Body of pancreas (tissue), 4 donors: ENCODE results near the gene MUC20. TPM values are rescaled to one million over a fixed set of nuclear protein-coding genes. Genes with fewer than 3 reads are reported as not detected.
"Not testable (repeated sequence)": the region's sequence is repeated elsewhere in the genome, so short reads cannot be mapped to it uniquely, and the experiment has no call there.

Experiments
- ATAC-seq: fragments of 150-250 bp; one replicate; pipeline ENCODE4 v1.9.1; 2016
- DNase-seq, 4 donors: peaks; one replicate each; pipeline ENCODE4 v3.0.0-alpha.2; 2019
- H3K27ac ChIP-seq, 4 donors: fragments of 200-600 bp; sonication (generic); 1 replicate in 3 of 4; 2 replicates in 1 of 4; pipeline versions ENCODE4 v1.5.1 to v1.6.1; 2016 to 2019; ENCODE audit warnings: mild to moderate bottlenecking in 1 of 4, mixed read lengths in 1 of 4, moderate library complexity in 1 of 4
- H3K27me3 ChIP-seq, 2 donors: fragments of 200-600 bp; sonication (generic); one replicate each; pipeline ENCODE4 v1.6.0; 2016; ENCODE audit warnings: mild to moderate bottlenecking in 1 of 2
- H3K36me3 ChIP-seq, 2 donors: fragments of 200-600 bp; sonication (generic); replicated peaks in 1 of 2; 2 replicates each; pipeline ENCODE4 v1.5.1; 2016; ENCODE audit warnings: low read depth in 2 of 2; ENCODE audit not compliant: insufficient read depth in 1 of 2
- H3K4me1 ChIP-seq: fragments of 200-600 bp; sonication (generic); one replicate; pipeline ENCODE4 v1.6.0; 2016
- H3K4me3 ChIP-seq, 2 donors: fragments of 200-600 bp; sonication (generic); 1 replicate in 1 of 2; 2 replicates in 1 of 2; pipeline ENCODE4 v1.5.1; 2016 to 2019
- H3K9me3 ChIP-seq, 3 donors: fragments of 200-600 bp; sonication (generic); 1 replicate in 2 of 3; 2 replicates in 1 of 3; pipeline ENCODE4 v1.5.1; 2016
- CTCF ChIP-seq, 7 experiments: fragments of 450-650 bp in 4 of 7; fragments of 200-600 bp in 3 of 7; sonication (generic) in 3 of 7; IDR thresholded peaks; one replicate each; pipeline ENCODE4 v1.5.1; 2016 to 2019; ENCODE audit warnings: antibody characterized with exemption in 7 of 7
- POLR2A ChIP-seq, 3 donors: fragments of 450-650 bp; IDR thresholded peaks; one replicate each; pipeline ENCODE4 v1.6.1; 2016; ENCODE audit warnings: antibody characterized with exemption in 3 of 3, mild to moderate bottlenecking in 2 of 3
- WGBS, 2 donors: methylation state at CpG; one replicate each; pipeline ENCODE4 v1.1.5; 2017; 5-methylcytosine and 5-hydroxymethylcytosine counted together
- intact Hi-C: fragments of 100-400 bp; cut with DNase I; formaldehyde crosslinking; loops from one replicate; pipeline ENCODE4 v1.15.1; 2023
- microRNA counts, 2 donors: library from miRNA; unstranded; fragments of <30 nt; microRNA quantifications; one replicate each; lab custom pipeline; 2017
- microRNA-seq, 2 donors: library from miRNA; unstranded; fragments of <30 nt; microRNA quantifications; one replicate each; pipeline ENCODE4, GENCODE V29; 2016; ENCODE audit warnings: borderline number of aligned reads in 2 of 2, borderline replicate concordance in 2 of 2
- small RNA-seq: library from RNA; depleted of rRNA; stranded (forward); fragments of <200 nt; gene quantifications from one replicate; pipeline ENCODE3, GENCODE V24; 2016
- total RNA-seq, 2 donors: library from RNA; depleted of rRNA; stranded (reverse); fragments of >200 nt; gene quantifications; one replicate each; pipeline ENCODE4 v1.1.0, GENCODE V29; 2016

Gene MUC20
- total RNA-seq, 2 donors from 2014 or later, result 11.2 to 21.8 TPM

- DNase-seq, result no peak
- H3K9me3 ChIP-seq, result no peaks in the 10 kb centered on the region
- intact Hi-C loops, result no loop called here
- H3K36me3 ChIP-seq, result no peaks in the 10 kb centered on the region
- H3K4me3 ChIP-seq, result no peak overlapping the region
- no peaks in the 10 kb centered on the region for H3K4me1 ChIP-seq
- H3K27ac ChIP-seq, result no peak overlapping the region
- ATAC-seq, result no peak
- 72 to 74% methylated on average over 11 to 14 of the region's 14 CpGs for WGBS, 2 donors
- H3K27me3 ChIP-seq, result no peaks in the 10 kb centered on the region
- TF ChIP-seq POLR2A (IDR thresholded peaks at IDR 0.05), result no peak
- TF ChIP-seq CTCF (IDR thresholded peaks at IDR 0.05), result no peak
These were observed 51.0 kb downstream of the MUC20 start for GRCh38 chr3:195771646-195772300.

- no peak overlapping the region for H3K4me3 ChIP-seq
- H3K4me1 ChIP-seq, result no peaks in the 10 kb centered on the region
- H3K36me3 ChIP-seq, result no peaks in the 10 kb centered on the region
- ATAC-seq, result no peak
- DNase-seq, result no peak
- TF ChIP-seq CTCF (IDR thresholded peaks at IDR 0.05), result no peak
- TF ChIP-seq POLR2A (IDR thresholded peaks at IDR 0.05), result no peak
- no peak overlapping the region for H3K27ac ChIP-seq
- intact Hi-C loops, result no loop called here
- no peaks in the 10 kb centered on the region for H3K9me3 ChIP-seq
- 86 to 87% methylated on average over 19 to 23 of the region's 23 CpGs for WGBS, 2 donors
- H3K27me3 ChIP-seq, result no peaks in the 10 kb centered on the region
These were observed 53.3 kb downstream of the MUC20 start for GRCh38 chr3:195773956-195774537.

- DNase-seq, result peak in 3 of 4 donors; percentile 51 to 63 (median 53)
- intact Hi-C loops, result no loop called here
- Histone ChIP-seq H3K27me3 (no peaks in the 10 kb centered on the region), H3K27ac (no peak overlapping the region), H3K4me1 (no peaks in the 10 kb centered on the region), H3K9me3 (no peaks in the 10 kb centered on the region), H3K4me3 (no peak overlapping the region), H3K36me3 (no peaks in the 10 kb centered on the region)
- WGBS, 2 donors, result 21 to 29% methylated on average over 13 of the region's 13 CpGs
- TF ChIP-seq POLR2A (IDR thresholded peaks at IDR 0.05) (no peak), CTCF (IDR thresholded peaks at IDR 0.05) (peak in 5 of 7 experiments; percentile 27 to 51 (median 37))
- ATAC-seq, result peak; percentile 38
These were observed 54.1 kb downstream of the MUC20 start for GRCh38 chr3:195774917-195775316.

GRCh38 chr3:195777975-195778374 lies 57.2 kb downstream of the MUC20 start:
- intact Hi-C loops, result no loop called here
- Histone ChIP-seq H3K9me3 (no peaks in the 10 kb centered on the region), H3K36me3 (no peaks in the 10 kb centered on the region), H3K4me1 (no peaks in the 10 kb centered on the region), H3K27me3 (no peaks in the 10 kb centered on the region), H3K27ac (no peak overlapping the region), H3K4me3 (no peak overlapping the region)
- WGBS, 2 donors, result 58 to 72% methylated on average over 10 to 11 of the region's 11 CpGs
- DNase-seq (no peak), ATAC-seq (no peak)
- TF ChIP-seq CTCF (IDR thresholded peaks at IDR 0.05) (no peak), POLR2A (IDR thresholded peaks at IDR 0.05) (no peak)

GRCh38 chr3:195781236-195781635 lies 60.5 kb downstream of the MUC20 start:
- H3K36me3 ChIP-seq, intact Hi-C loops, H3K4me1 ChIP-seq, DNase-seq, ATAC-seq, H3K27ac ChIP-seq, H3K9me3 ChIP-seq, H3K27me3 ChIP-seq, H3K4me3 ChIP-seq: not testable (repeated sequence)
- 68 to 77% methylated on average over 10 to 11 of the region's 12 CpGs for WGBS, 2 donors

MicroRNAs encoded within 50 kb of the gene (microRNA counts, 767-probe panel; counts per million panel counts)
- microRNA hsa-miR-570-3p (lab: Ali Mortazavi, UCI), result 0 to 736 counts per million in 2 donors

Small RNA genes within 50 kb of the gene (microRNA-seq; reads per million reads assigned to microRNA genes)
- 0 to 0.90 reads per million in 2 donors for gene MIR570

Small RNA genes within 50 kb of the gene (small RNA-seq; reads per million reads assigned to genes)
- not detected for gene MIR570

Other genes starting within 250 kb of the MUC20 start
- 10 to 100 TPM; 32.7 to 42.5 TPM for gene PPP1R2, start 177.7 kb upstream of the MUC20 start, total RNA-seq
- gene APOD, start 137.0 kb upstream of the MUC20 start, total RNA-seq, result 100 to 1,000 TPM; 343 to 463 TPM
- not detected for gene MUC4, start 91.0 kb downstream of the MUC20 start, total RNA-seq
- gene TNK2, start 187.6 kb downstream of the MUC20 start, total RNA-seq, result 10 to 100 TPM; 25.9 to 49.1 TPM